HG03025 (cell line): ENCODE measurements around the gene EMP2.

ENCODE experiments used
- ATAC-seq: cut with Tn5 transposase; IDR thresholded peaks from one replicate; pipeline ENCODE4 v1.9.1; 2021; ENCODE audit warnings: mild to moderate bottlenecking, moderate library complexity; ENCODE audit not compliant: unreplicated experiment, low FRiP score

EMP2 gene

GRCh38 chr16:10495031-10495345, 85.4 kb downstream of the EMP2 start:
- ATAC-seq = no peak

GRCh38 chr16:10494343-10495030, 85.9 kb downstream of the EMP2 start:
- ATAC-seq = peak; percentile 63

DNA sequence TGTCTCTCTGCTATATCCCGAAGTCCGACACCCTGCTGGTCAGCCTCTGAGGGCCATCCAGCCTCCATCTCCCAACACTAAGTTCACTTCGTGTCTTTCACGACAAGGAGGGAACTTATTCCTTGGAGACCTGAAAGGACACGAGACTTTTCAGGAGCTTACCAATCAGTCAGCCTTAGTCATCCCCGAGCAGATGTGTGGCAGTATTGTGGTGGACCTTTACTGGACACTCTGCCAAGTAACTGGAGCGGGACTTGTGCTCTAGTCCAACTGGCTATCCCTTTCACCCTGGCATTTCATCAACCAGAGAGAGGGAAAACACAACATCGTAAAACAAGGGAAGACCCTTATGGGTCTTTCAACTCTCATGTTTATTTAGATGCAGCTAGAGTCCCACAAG, 87.1 kb downstream of the EMP2 start:
- no peak for ATAC-seq

- no peak for ATAC-seq
These were observed 90.3 kb downstream of the EMP2 start for GRCh38 chr16:10490141-10490540.

DNA sequence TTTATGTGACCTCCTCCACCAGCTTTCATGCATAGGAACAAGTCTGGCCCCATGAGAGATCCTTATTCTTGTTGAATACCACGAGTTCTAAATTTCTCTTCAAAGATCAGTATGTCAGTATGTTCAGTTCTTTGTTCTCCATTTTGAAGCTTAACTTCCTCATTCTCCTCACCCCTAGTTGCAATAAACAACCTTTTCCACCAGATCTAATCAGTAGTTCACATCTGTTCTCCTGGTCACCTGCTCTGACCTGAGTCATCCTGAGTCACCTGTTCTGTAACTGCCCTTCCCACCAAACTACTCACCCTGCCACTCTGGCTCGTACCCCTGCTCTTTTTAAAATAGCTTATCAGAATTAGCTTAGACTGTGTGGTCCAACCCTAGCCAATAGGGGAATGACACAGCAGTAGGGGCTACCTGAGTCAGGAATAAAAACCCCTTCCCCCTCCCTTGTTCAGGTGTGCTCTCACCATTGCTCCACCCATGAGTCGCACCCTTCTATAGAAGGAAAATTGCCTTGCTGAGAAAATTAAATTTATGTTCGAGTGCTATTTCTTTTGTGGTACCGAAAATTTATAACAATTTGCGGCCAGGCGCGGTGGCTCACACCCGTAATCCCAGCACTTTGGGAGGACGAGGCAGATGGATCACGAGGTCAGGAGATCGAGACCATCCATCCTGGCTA, 94.6 kb downstream of the EMP2 start:
- no peak for ATAC-seq

GRCh38 chr16:10485159-10485558, 95.2 kb downstream of the EMP2 start:
- no peak for ATAC-seq

DNA sequence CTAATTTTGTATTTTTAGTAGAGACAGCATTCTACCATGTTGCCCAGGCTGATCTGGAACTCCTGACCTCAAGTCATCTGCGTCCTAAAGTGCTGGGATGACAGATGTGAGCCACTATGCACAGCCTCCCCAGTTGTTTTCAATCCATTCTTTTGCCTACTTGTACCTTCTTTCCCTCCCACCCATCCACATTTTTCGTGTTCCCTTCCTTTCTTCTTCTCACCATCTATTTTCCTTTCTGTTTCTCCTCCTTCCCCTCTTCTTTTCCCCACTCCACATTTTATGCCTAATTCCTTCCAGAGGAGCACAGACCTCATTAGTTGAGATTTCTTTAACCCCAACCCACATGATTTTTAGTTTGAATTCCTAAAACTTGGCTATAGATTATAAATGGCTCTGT, 100.2 kb downstream of the EMP2 start:
- no peak for ATAC-seq
